SK-N-SH (cell line): ENCODE measurements around the gene CD200. TPM values are rescaled to one million over a fixed set of nuclear protein-coding genes. Genes with fewer than 3 reads are reported as not detected.

Experiments used
- CTCF ChIA-PET: fragments of 300-600, 350-600 bp; formaldehyde crosslinking; extraction: SDS; loops from one replicate; lab custom pipeline; 2021; lab: Yijun Ruan, JAX
- POLR2A ChIA-PET: fragments of 350-600 bp; sonication (Branson Sonifier 250); formaldehyde crosslinking; extraction: SDS; loops from one replicate; lab custom pipeline; 2020; ENCODE audit warnings: antibody characterized with exemption, inconsistent platforms; lab: Yijun Ruan, JAX
- DNase-seq: peaks from one replicate; pipeline ENCODE4 v3.0.0; 2012
- H2AFZ ChIP-seq: fragments of 200-600 bp; sonication (generic); 2 replicates; pipeline ENCODE4 v1.8.1; 2016; ENCODE audit warnings: antibody characterized with exemption, mild to moderate bottlenecking, low read depth
- H3F3A ChIP-seq: fragments of 200-600 bp; sonication (generic); replicated peaks from 2 replicates; pipeline ENCODE3; 2016; ENCODE audit warnings: antibody characterized with exemption, mild to moderate bottlenecking; ENCODE audit not compliant: insufficient read depth
- H3K27ac ChIP-seq, 2 experiments: fragments of 200-500 bp in 1 of 2; fragments of 200-600 bp in 1 of 2; sonication (Bioruptor generic) in 1 of 2; sonication (generic), shearing (Covaris generic) in 1 of 2; 2 replicates each; pipeline versions ENCODE4 v1.5.1 to v1.6.1; 2014 to 2016; ENCODE audit warnings: low read depth in 2 of 2, inconsistent platforms in 1 of 2, low read length in 1 of 2, mild to moderate bottlenecking in 1 of 2, mixed read lengths in 1 of 2
- H3K27me3 ChIP-seq: fragments of 200-600 bp; sonication (generic), shearing (Covaris generic); 2 replicates; pipeline ENCODE4 v1.6.1; 2016; ENCODE audit warnings: mixed run types; ENCODE audit not compliant: insufficient read depth
- H3K36me3 ChIP-seq, 2 experiments: fragments of 200-500 bp in 1 of 2; fragments of 200-600 bp in 1 of 2; sonication (Bioruptor generic) in 1 of 2; sonication (generic) in 1 of 2; replicated peaks in 1 of 2; 2 replicates each; pipeline versions ENCODE3 to v1.5.1; 2014 to 2016; ENCODE audit warnings: low read length in 1 of 2, mild to moderate bottlenecking in 1 of 2; ENCODE audit not compliant: insufficient read depth in 2 of 2, control insufficient read depth in 1 of 2
- H3K4me1 ChIP-seq, 2 experiments: fragments of 200-500 bp in 1 of 2; fragments of 200-600 bp in 1 of 2; sonication (Bioruptor generic) in 1 of 2; sonication (generic), shearing (Covaris generic) in 1 of 2; 2 replicates each; pipeline versions ENCODE4 v1.5.1 to v1.6.1; 2014 to 2016; ENCODE audit warnings: low read depth in 1 of 2, low read length in 1 of 2, mixed run types in 1 of 2; ENCODE audit not compliant: insufficient read depth in 2 of 2, control insufficient read depth in 1 of 2
- H3K4me2 ChIP-seq: fragments of 200-600 bp; sonication (generic), shearing (Covaris generic); 2 replicates; pipeline ENCODE4 v1.6.1; 2017; ENCODE audit warnings: mixed run types
- H3K4me3 ChIP-seq, 2 experiments: fragments of 200-500 bp in 1 of 2; fragments of 200-600 bp in 1 of 2; sonication (Bioruptor generic) in 1 of 2; sonication (generic), shearing (Covaris generic) in 1 of 2; 2 replicates each; pipeline versions ENCODE4 v1.5.1 to v1.8.1; 2014 to 2016; ENCODE audit warnings: low read depth in 2 of 2, inconsistent platforms in 1 of 2, low read length in 1 of 2, mild to moderate bottlenecking in 1 of 2, mixed read lengths in 1 of 2, moderate library complexity in 1 of 2
- H3K79me2 ChIP-seq: fragments of 200-600 bp; sonication (generic); 2 replicates; pipeline ENCODE4 v1.8.1; 2017; ENCODE audit warnings: mild to moderate bottlenecking; ENCODE audit not compliant: insufficient read depth
- H3K9ac ChIP-seq: fragments of 200-600 bp; sonication (generic); 2 replicates; pipeline ENCODE4 v1.6.1; 2017; ENCODE audit warnings: mixed run types
- H3K9me2 ChIP-seq: fragments of 200-600 bp; sonication (generic); 2 replicates; pipeline ENCODE4 v1.6.1; 2017; ENCODE audit warnings: mixed run types
- H3K9me3 ChIP-seq: fragments of 200-600 bp; sonication (generic); 2 replicates; pipeline ENCODE4 v1.6.1; 2017; ENCODE audit warnings: mixed run types, mild to moderate bottlenecking, moderate library complexity
- H4K20me1 ChIP-seq: fragments of 200-600 bp; sonication (generic); 2 replicates; pipeline ENCODE4 v1.6.1; 2017; ENCODE audit warnings: mild to moderate bottlenecking, mixed run types; ENCODE audit not compliant: insufficient read depth
- CHD2 ChIP-seq: fragments of 150-350 bp; IDR thresholded peaks from 2 replicates; pipeline ENCODE4 v1.6.1; 2018; ENCODE audit warnings: low read length; ENCODE audit not compliant: partially characterized antibody
- CTCF ChIP-seq: fragments of 200-600 bp; sonication (generic); IDR thresholded peaks from 2 replicates; pipeline ENCODE4 v1.6.1; 2017; ENCODE audit warnings: antibody characterized with exemption, mild to moderate bottlenecking, moderate library complexity
- EP300 ChIP-seq, 2 experiments: IDR thresholded peaks; 2 replicates each; pipeline versions ENCODE4 v1.4.0 to v1.6.1; 2012; ENCODE audit warnings: borderline replicate concordance in 1 of 2, low read depth in 1 of 2, low read length in 1 of 2
- EZH2phosphoT487 ChIP-seq: fragments of 200-600 bp; sonication (generic); IDR thresholded peaks from 2 replicates; pipeline ENCODE4 v1.6.1; 2017; ENCODE audit warnings: low read depth, mixed run types, mild to moderate bottlenecking, antibody characterized with exemption, moderate library complexity, borderline replicate concordance
- FOXJ3 ChIP-seq: sonication (generic); formaldehyde crosslinking; IDR thresholded peaks from 2 replicates; pipeline ENCODE4 v1.5.1; 2020; ENCODE audit warnings: mild to moderate bottlenecking, missing genetic modification reagents
- GATA2 ChIP-seq: sonication (generic); formaldehyde crosslinking; IDR thresholded peaks from 2 replicates; pipeline ENCODE4 v1.5.0; 2020; ENCODE audit warnings: mild to moderate bottlenecking, missing genetic modification reagents
- JUND ChIP-seq: IDR thresholded peaks from 2 replicates; pipeline ENCODE4 v1.4.0; 2012
- MAX ChIP-seq: IDR thresholded peaks from 2 replicates; pipeline ENCODE4 v1.4.0; 2012; ENCODE audit warnings: low read depth
- MEF2A ChIP-seq: IDR thresholded peaks from 2 replicates; pipeline ENCODE4 v1.4.0; 2012; ENCODE audit warnings: low read depth, borderline replicate concordance
- MXI1 ChIP-seq: IDR thresholded peaks from 2 replicates; pipeline ENCODE4 v1.6.1; 2012; ENCODE audit warnings: mild to moderate bottlenecking, low read depth, low read length, improper control_type of control experiment
- PBX3 ChIP-seq: IDR thresholded peaks from 2 replicates; pipeline ENCODE4; 2012
- RCOR1 ChIP-seq: fragments of 150-350 bp; IDR thresholded peaks from 2 replicates; pipeline ENCODE4 v1.6.1; 2017; ENCODE audit warnings: antibody characterized with exemption, low read length
- RXRA ChIP-seq: IDR thresholded peaks from 2 replicates; pipeline ENCODE4 v1.4.0; 2012; ENCODE audit warnings: low read depth, mild to moderate bottlenecking, borderline replicate concordance
- SMC3 ChIP-seq: IDR thresholded peaks from 2 replicates; pipeline ENCODE4 v1.6.1; 2012; ENCODE audit warnings: low read depth, low read length, improper control_type of control experiment
- TCF12 ChIP-seq: IDR thresholded peaks from 2 replicates; pipeline ENCODE4 v1.4.0; 2012
- TEAD4 ChIP-seq: IDR thresholded peaks from 2 replicates; pipeline ENCODE4 v1.4.0; 2012; ENCODE audit warnings: mild to moderate bottlenecking, borderline replicate concordance; ENCODE audit not compliant: insufficient read depth
- USF2 ChIP-seq: fragments of 150-350 bp; IDR thresholded peaks from 2 replicates; pipeline ENCODE4 v1.6.1; 2017; ENCODE audit warnings: antibody characterized with exemption, low read length, low read depth, borderline replicate concordance
- WGBS: methylation state at CpG from one replicate; pipeline ENCODE4 v1.1.6; 2017; ENCODE audit warnings: low lambda C conversion rate; 5-methylcytosine and 5-hydroxymethylcytosine counted together
- polyA plus RNA-seq, 3 experiments: library from polyadenylated mRNA; depleted of rRNA; stranded (reverse); fragments of >200 nt; gene quantifications; 2 replicates each; pipeline ENCODE4 v1.2.3, GENCODE V29; 2012

CD200 gene
- polyA plus RNA-seq, 1 of the 3 experiments (the other 2 are of a cell fraction) = 1.1 TPM

GRCh38 chr3:112381673-112382542 is 49.0 kb downstream of the CD200 start:
- no peaks in the 10 kb centered on the region for H3K9me2 ChIP-seq
- H3K79me2 ChIP-seq = no peaks in the 10 kb centered on the region
- H3F3A ChIP-seq = no peaks in the 10 kb centered on the region
- DNase-seq = no peak
- H4K20me1 ChIP-seq = no peaks in the 10 kb centered on the region
- H3K27me3 ChIP-seq = no peaks in the 10 kb centered on the region
- no peak overlapping the region for H3K27ac ChIP-seq
- 44% methylated on average over 6 of the region's 7 CpGs for WGBS
- peaks cover 0 to 15% of the 10 kb centered on the region in 2 experiments; a peak in 1 of 4 replicates for H3K4me1 ChIP-seq
- ChIA-PET POLR2A (no interaction called here), CTCF (no interaction called here)
- no peaks in the 10 kb centered on the region for H3K36me3 ChIP-seq
- no peak overlapping the region for H3K9ac ChIP-seq
- H2AFZ ChIP-seq = no peak overlapping the region
- H3K4me3 ChIP-seq = no peak overlapping the region
- TF ChIP-seq JUND = no peak
- no peak for TF ChIP-seq TEAD4
- TF ChIP-seq FOXJ3 (CRISPR knock-in tag) = no peak
- TF ChIP-seq USF2 = no peak
- TF ChIP-seq RCOR1 = no peak
- TF ChIP-seq MEF2A = no peak
- TF ChIP-seq TCF12 = no peak
- no peak for TF ChIP-seq CHD2
- TF ChIP-seq, all 33 proteins: peak for 0
- Histone ChIP-seq H3K4me2 (no peak overlapping the region), H3K9me3 (no peaks in the 10 kb centered on the region)

GRCh38 chr3:112382543-112383160 is 49.7 kb downstream of the CD200 start:
- Histone ChIP-seq H3K4me3 (no peak overlapping the region), H3K9ac (no peak overlapping the region), H3K4me2 (no peak overlapping the region), H3K36me3 (no peaks in the 10 kb centered on the region), H3K9me2 (no peaks in the 10 kb centered on the region), H3K27ac (no peak overlapping the region), H3F3A (no peaks in the 10 kb centered on the region), H3K4me1 (peaks cover 0 to 9% of the 10 kb centered on the region in 2 experiments; a peak in 1 of 4 replicates), H3K27me3 (no peaks in the 10 kb centered on the region), H3K9me3 (no peaks in the 10 kb centered on the region), H2AFZ (no peak overlapping the region), H4K20me1 (no peaks in the 10 kb centered on the region), H3K79me2 (no peaks in the 10 kb centered on the region)
- POLR2A ChIA-PET = no interaction called here
- WGBS = 58% methylated on average over 7 of the region's 7 CpGs
- no peak for DNase-seq
- CTCF ChIA-PET = no interaction called here
- TF ChIP-seq EP300 (IDR thresholded peaks at IDR 0.05; ENCODE audit: borderline replicate concordance in 1 of 2, low read depth in 1 of 2, low read length in 1 of 2) = no peak
- no peak for TF ChIP-seq RXRA
- no peak for TF ChIP-seq RCOR1
- no peak for TF ChIP-seq SMC3
- no peak for TF ChIP-seq MXI1
- TF ChIP-seq MEF2A = no peak
- TF ChIP-seq EZH2phosphoT487 = no peak
- TF ChIP-seq TCF12 = no peak
- no peak for TF ChIP-seq CHD2
- no peak for TF ChIP-seq CTCF
- TF ChIP-seq TEAD4 = no peak
- TF ChIP-seq PBX3 = no peak
- no peak for TF ChIP-seq MAX
- TF ChIP-seq GATA2 (CRISPR knock-in tag) = no peak
